Stimulated activated CD4-positive, alpha-beta T cell treated with anti-CD3 and anti-CD28 coated beads, Interleukin-1b, Interleukin-23, amount 100 ng/mL, for 24 hours (primary cell): Measurements from ENCODE around the gene HDHD3.
A peak's percentile ranks its signal among the peaks of the same experiment; 100 is the strongest.

Source experiments
- DNase-seq, 4 experiments: peaks; one replicate each; pipeline ENCODE4 v3.0.0-alpha.2; 2020; ENCODE audit warnings: low read depth in 4 of 4, low spot score in 1 of 4

HDHD3 gene

DNA sequence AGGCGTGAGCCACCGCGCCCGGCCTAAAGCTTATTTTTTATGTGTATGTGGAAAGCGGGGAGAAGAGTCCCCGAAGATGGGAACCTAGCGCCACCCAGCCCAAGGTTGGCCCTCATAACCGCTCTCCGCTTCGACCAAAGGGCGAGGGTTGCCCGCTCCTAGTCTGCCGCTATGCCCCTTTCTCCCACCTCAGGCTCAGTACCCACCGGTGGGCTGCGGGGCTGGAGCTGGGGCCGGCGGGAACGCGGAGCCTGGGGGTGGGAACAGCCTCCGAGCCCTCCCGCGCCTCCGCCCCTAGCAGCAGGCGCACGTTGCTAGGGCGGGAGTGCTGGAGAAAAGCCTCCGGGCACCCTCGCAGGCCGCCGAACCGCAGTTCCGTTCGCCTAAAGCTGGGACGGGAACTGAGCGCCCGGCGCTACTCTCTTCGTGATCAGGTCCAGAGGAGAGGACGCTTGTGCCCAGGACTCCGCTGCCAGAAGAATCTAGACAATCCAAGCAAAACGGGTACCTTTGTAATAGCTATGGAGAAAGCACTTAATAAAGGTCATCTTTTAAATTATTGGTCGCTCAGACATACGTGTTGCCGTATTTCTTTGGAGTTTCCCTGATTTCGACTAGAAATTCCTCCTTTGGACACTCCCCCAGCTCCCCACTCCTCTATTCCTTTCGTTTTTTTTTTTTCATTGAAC lies 36.6 kb downstream of the HDHD3 start, which contains the start of gene WDR31:
Gene WDR31 (minus strand): TSS at position 265 of the 689 bp plus-strand sequence. CDS start 8,253 bp downstream, outside the sequence.
- DNase-seq, result peak; percentile 58 to 76 (median 69)

DNA sequence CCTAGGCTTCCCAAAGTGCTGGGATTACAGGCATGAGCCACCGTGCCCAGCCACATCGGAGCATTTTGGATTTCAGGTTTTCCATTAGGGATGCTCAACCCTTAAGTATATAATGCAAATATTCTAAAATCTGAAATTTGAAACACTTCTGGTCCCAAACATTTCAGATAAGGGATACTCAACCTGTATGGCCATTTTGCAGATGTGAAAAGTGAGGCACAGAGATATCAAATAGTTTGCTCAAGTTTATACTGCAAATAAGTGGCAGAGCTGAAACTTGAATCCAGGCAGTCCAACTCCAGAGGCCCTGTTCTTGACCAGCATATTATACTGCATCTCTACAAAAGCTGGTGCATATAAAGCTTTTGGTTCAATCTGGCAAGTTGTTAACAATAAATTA lies 39.1 kb downstream of the HDHD3 start:
- no peak for DNase-seq

- no peak for DNase-seq
Observed at GRCh38 chr9:113331780-113332179, 45.0 kb downstream of the HDHD3 start.

DNA sequence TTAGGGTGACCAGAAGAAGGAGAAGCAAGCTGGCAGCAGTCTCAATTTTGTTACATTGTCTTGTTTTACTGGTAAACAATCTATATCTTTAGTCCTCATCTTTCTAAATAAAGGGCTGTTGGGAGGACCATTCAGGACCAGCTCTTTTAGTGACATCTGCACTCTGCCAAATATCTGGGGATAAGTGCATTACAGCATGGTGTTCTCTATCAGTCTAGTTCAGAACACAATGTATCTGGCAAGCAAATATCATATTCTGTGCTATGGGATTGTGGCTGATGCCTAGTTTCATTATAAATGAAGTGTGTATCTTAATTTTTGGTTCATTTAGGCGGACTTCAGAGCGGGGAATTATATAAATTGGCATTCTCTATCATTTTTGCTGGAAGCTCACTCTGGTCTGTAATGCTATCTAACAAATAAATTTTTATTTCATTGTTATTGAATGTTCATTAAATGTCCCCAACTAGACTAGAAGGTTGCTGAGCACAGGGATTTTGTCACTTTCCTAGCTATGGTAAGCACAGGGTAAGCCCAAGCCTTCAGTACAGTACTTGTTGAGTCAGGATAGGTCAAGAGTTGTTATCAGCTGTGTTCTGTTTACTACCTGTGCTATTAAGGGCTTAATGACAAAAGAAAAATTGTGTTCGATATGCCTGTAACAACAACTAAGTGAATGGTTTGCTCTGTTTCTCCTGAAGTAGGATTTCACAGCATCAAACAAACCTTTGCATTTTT lies 48.6 kb downstream of the HDHD3 start:
- DNase-seq, result no peak

DNA sequence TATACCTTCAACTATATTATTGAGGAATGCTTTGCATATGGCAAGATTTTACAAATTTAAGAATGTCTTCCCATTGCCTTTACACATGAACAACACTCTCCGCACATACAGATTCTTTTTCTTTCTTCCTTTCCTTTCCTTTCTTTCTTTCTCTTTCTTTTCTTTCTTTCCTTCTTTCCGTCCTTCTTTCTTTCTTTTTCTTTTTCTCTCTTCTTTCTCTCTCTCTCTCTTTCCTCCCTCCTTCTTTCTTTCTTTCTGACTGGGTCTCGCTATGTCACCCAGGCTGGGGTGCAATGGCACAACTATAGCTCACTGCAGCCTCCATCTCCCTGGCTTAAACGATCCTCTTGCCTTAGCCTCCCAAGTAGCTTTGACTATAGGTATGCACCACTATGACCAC lies 50.6 kb downstream of the HDHD3 start:
- no peak for DNase-seq
